GM12892 (cell line): ENCODE results near the gene DYNC1I1.

Experiments used
- POLR2A ChIP-seq: IDR thresholded peaks from 2 replicates; pipeline ENCODE4 v1.6.1; 2011; ENCODE audit warnings: low read depth, low read length, control low read depth
- POLR2AphosphoS5 ChIP-seq: IDR thresholded peaks from 2 replicates; pipeline ENCODE4 v1.6.1; 2011; ENCODE audit warnings: low read depth, low read length, control low read depth
- TAF1 ChIP-seq: IDR thresholded peaks from 2 replicates; pipeline ENCODE4 v1.6.1; 2011; ENCODE audit warnings: low read depth, mild to moderate bottlenecking, control low read depth, low read length, borderline replicate concordance

DNA sequence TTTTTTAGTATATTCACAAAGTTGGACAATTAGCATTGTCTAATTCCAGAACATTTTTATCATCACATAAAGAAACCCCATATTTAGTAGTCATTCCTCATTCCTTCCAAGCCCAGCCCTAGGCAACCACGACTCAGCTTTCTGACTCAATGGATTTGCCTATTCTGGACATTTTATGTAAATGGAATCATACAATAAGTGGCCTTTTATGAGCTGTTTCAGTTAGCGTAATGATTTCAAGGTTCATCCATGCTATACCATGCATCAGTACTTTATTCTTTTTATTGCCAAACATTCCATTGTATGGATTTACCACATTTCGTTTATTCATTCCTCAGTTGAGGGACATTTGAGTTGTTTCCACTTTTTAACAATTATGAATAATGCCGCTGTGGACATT is 249.2 kb downstream of the DYNC1I1 start:
- TF ChIP-seq POLR2AphosphoS5 = no peak
- no peak for TF ChIP-seq TAF1
- no peak for TF ChIP-seq POLR2A
